Measurements from ENCODE around the gene RBPJL. TPM values are rescaled to one million over a fixed set of nuclear protein-coding genes. Genes with fewer than 3 reads are reported as not detected.

Gene RBPJL
- total RNA-seq, 1 experiment from 2014 or later, result not detected

GRCh38 chr20:45318948-45319347, 12.3 kb downstream of the RBPJL start:
- Histone ChIP-seq H3K4me3 (ENCODE audit: low read length) (no peak overlapping the region), H3K36me3 (ENCODE audit: low read depth, low read length) (no peaks in the 10 kb centered on the region), H3K27me3 (ENCODE audit: low read length) (no peaks in the 10 kb centered on the region), H3K9me3 (ENCODE audit: low read length) (no peaks in the 10 kb centered on the region), H3K27ac (ENCODE audit: low read length) (no peak overlapping the region), H3K4me1 (ENCODE audit: insufficient read depth, low read length) (peaks cover 9% of the 10 kb centered on the region), H3K79me2 (ENCODE audit: low read length) (no peaks in the 10 kb centered on the region), H3K9ac (ENCODE audit: low read length) (no peak overlapping the region), H3K4me2 (ENCODE audit: low read length) (no peak overlapping the region), H3F3A (ENCODE audit: low read length, unreplicated experiment) (no peaks in the 10 kb centered on the region), H3K9me2 (replicated peaks; ENCODE audit: low read length) (no peaks in the 10 kb centered on the region), H2AFZ (ENCODE audit: low read length) (no peak overlapping the region), H4K20me1 (ENCODE audit: low read length) (no peaks in the 10 kb centered on the region)
- ATAC-seq, result no peak
- ChIA-PET CTCF (interaction anchor here (0.6 to 1.7 kb wide), 11 partner anchors 17 to 946 kb away, joined by 3 to 13 read pairs (median 4); partner anchors contain the start of gene SYS1), POLR2A (ENCODE audit: unreplicated experiment) (interaction anchor here (0.7 kb wide), 1 partner anchor 143 kb away, joined by 6 read pairs; no protein-coding TSS in a partner anchor)
- intact Hi-C loops (cut with micrococcal nuclease), result loop anchor here (1.0 to 5.0 kb wide), 3 partner anchors 118 to 452 kb away; no protein-coding TSS in a partner anchor
- no TSS peak for BruUV-seq (replicated peaks)
- DNase-seq, result no peak
- no peak for TF ChIP-seq EZH2phosphoT487 (IDR thresholded peaks at IDR 0.05; ENCODE audit: borderline replicate concordance, low read length)
- no peak for TF ChIP-seq EZH2 (IDR thresholded peaks at IDR 0.05; ENCODE audit: low read length, unreplicated experiment)
- TF ChIP-seq, protein P1, sequence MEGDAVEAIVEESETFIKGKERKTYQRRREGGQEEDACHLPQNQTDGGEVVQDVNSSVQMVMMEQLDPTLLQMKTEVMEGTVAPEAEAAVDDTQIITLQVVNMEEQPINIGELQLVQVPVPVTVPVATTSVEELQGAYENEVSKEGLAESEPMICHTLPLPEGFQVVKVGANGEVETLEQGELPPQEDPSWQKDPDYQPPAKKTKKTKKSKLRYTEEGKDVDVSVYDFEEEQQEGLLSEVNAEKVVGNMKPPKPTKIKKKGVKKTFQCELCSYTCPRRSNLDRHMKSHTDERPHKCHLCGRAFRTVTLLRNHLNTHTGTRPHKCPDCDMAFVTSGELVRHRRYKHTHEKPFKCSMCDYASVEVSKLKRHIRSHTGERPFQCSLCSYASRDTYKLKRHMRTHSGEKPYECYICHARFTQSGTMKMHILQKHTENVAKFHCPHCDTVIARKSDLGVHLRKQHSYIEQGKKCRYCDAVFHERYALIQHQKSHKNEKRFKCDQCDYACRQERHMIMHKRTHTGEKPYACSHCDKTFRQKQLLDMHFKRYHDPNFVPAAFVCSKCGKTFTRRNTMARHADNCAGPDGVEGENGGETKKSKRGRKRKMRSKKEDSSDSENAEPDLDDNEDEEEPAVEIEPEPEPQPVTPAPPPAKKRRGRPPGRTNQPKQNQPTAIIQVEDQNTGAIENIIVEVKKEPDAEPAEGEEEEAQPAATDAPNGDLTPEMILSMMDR (conservative IDR thresholded peaks at IDR 0.05; ENCODE audit: low read depth, low read length), result no peak

GRCh38 chr20:45320948-45321595, 14.4 kb downstream of the RBPJL start:
- Histone ChIP-seq H2AFZ (ENCODE audit: low read length) (no peak overlapping the region), H3K36me3 (ENCODE audit: low read depth, low read length) (peaks cover 10% of the 10 kb centered on the region; the same call in 1 of the 2 replicates), H3K4me1 (ENCODE audit: insufficient read depth, low read length) (peaks cover 9% of the 10 kb centered on the region), H4K20me1 (ENCODE audit: low read length) (no peaks in the 10 kb centered on the region), H3K9me3 (ENCODE audit: low read length) (no peaks in the 10 kb centered on the region), H3K9me2 (replicated peaks; ENCODE audit: low read length) (no peaks in the 10 kb centered on the region), H3K9ac (ENCODE audit: low read length) (no peak overlapping the region), H3K79me2 (ENCODE audit: low read length) (no peaks in the 10 kb centered on the region), H3K4me2 (ENCODE audit: low read length) (no peak overlapping the region), H3K27ac (ENCODE audit: low read length) (no peak overlapping the region), H3F3A (ENCODE audit: low read length, unreplicated experiment) (no peaks in the 10 kb centered on the region), H3K4me3 (ENCODE audit: low read length) (no peak overlapping the region), H3K27me3 (ENCODE audit: low read length) (no peaks in the 10 kb centered on the region)
- POLR2A ChIA-PET (ENCODE audit: unreplicated experiment), result interaction anchor here (0.6 kb wide), 1 partner anchor 832 kb away, joined by 3 read pairs; no protein-coding TSS in a partner anchor
- BruUV-seq (replicated peaks), result no TSS peak
- ATAC-seq, result no peak
- CTCF ChIA-PET, result interaction anchor here (0.8 to 1.5 kb wide), 2 partner anchors 42 to 53 kb away, joined by 3 to 5 read pairs; partner anchors contain the start of gene SYS1
- TF ChIP-seq, protein P1 (conservative IDR thresholded peaks at IDR 0.05; ENCODE audit: low read depth, low read length), result no peak
- TF ChIP-seq EZH2phosphoT487 (IDR thresholded peaks at IDR 0.05; ENCODE audit: borderline replicate concordance, low read length), result no peak
- no peak for TF ChIP-seq EZH2 (IDR thresholded peaks at IDR 0.05; ENCODE audit: low read length, unreplicated experiment)
- intact Hi-C loops (cut with micrococcal nuclease), result no loop called here
- no peak for DNase-seq
